GM12872 (cell line): ENCODE measurements around the gene GPS2.

Source experiments
- TF ChIP-seq, protein P1 (sequence below): IDR thresholded peaks from 3 replicates; pipeline ENCODE4 v1.5.1; 2011; ENCODE audit warnings: low read depth, mild to moderate bottlenecking, low read length, moderate library complexity; ENCODE audit not compliant: insufficient read depth

GPS2 gene

GRCh38 chr17:7292194-7292593 is 23.0 kb downstream of the GPS2 start:
- TF ChIP-seq, protein P1, sequence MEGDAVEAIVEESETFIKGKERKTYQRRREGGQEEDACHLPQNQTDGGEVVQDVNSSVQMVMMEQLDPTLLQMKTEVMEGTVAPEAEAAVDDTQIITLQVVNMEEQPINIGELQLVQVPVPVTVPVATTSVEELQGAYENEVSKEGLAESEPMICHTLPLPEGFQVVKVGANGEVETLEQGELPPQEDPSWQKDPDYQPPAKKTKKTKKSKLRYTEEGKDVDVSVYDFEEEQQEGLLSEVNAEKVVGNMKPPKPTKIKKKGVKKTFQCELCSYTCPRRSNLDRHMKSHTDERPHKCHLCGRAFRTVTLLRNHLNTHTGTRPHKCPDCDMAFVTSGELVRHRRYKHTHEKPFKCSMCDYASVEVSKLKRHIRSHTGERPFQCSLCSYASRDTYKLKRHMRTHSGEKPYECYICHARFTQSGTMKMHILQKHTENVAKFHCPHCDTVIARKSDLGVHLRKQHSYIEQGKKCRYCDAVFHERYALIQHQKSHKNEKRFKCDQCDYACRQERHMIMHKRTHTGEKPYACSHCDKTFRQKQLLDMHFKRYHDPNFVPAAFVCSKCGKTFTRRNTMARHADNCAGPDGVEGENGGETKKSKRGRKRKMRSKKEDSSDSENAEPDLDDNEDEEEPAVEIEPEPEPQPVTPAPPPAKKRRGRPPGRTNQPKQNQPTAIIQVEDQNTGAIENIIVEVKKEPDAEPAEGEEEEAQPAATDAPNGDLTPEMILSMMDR = no peak

- TF ChIP-seq, protein P1 = no peak
Observed at GRCh38 chr17:7290685-7291084, 24.5 kb downstream of the GPS2 start.

- TF ChIP-seq, protein P1 = no peak
Observed at GRCh38 chr17:7290166-7290565, 25.0 kb downstream of the GPS2 start.

DNA sequence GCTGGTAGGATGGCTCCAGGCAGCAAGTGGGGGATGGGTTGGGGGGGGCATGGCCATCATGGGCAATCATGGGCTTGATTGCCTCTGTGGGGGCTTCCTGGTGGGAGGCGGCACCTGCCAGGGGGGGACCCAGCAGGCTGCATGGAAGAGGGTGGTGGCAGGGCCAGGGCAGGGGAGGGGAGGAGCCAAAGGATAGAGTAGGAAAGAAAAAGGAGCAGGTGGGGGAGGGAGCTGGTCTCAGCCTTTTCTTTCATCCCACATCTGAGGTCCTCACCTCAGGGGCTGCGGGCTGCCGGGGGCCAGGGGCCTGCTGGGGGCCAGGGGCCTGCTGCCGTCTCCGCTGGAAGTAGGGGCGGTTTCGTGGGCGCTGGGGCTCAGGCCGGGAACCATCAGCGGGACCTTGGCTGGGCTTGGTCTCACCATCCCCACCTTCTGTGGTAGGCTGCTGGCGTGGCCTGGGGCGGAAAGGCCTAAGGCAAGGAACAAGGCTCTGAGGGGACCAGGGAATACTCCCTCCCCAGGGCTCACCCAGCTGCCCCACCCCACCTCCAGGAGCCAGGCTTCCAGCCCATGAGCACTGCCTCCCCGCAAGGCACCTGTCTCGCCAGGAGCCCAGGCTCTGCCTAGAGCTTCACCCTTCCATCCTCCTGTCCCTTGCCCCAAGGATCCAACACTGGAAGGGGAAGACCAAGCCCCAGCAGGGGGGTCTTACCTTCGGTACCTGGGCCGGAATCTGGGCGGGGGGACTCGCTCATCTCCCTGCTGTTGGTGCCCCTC is 25.7 kb downstream of the GPS2 start:
- TF ChIP-seq, protein P1 = no peak

DNA sequence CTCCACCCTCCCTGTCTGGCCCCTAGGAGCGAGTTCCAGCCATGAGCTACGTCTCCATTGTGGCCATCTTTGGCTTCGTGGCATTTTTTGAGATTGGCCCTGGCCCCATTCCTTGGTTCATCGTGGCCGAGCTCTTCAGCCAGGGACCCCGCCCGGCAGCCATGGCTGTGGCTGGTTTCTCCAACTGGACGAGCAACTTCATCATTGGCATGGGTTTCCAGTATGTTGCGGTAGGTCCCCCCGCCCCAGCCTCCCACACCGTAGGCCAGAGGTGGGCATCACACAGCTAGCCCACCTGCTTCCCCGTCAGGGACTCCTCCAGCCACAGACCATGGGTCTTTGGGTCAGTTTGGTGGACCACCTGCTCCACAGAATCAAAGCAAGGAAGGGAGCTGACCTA is 29.5 kb downstream of the GPS2 start:
- TF ChIP-seq, protein P1 = no peak

DNA sequence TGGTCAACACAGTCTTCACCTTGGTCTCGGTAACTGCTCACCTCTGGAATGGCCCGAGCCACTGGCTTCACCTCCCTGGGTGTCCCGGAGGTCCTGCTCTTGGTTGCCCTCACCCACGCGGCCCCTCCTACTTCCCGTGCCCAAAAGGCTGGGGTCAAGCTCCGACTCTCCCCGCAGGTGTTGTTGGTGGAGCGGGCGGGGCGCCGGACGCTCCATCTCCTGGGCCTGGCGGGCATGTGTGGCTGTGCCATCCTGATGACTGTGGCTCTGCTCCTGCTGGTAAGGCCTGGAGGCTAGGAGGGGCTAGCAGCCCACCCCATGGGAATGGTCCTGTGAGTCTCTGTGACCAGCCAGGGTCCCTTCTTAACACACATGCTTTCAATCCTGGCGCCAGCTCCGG is 30.2 kb downstream of the GPS2 start:
- TF ChIP-seq, protein P1 = no peak

DNA sequence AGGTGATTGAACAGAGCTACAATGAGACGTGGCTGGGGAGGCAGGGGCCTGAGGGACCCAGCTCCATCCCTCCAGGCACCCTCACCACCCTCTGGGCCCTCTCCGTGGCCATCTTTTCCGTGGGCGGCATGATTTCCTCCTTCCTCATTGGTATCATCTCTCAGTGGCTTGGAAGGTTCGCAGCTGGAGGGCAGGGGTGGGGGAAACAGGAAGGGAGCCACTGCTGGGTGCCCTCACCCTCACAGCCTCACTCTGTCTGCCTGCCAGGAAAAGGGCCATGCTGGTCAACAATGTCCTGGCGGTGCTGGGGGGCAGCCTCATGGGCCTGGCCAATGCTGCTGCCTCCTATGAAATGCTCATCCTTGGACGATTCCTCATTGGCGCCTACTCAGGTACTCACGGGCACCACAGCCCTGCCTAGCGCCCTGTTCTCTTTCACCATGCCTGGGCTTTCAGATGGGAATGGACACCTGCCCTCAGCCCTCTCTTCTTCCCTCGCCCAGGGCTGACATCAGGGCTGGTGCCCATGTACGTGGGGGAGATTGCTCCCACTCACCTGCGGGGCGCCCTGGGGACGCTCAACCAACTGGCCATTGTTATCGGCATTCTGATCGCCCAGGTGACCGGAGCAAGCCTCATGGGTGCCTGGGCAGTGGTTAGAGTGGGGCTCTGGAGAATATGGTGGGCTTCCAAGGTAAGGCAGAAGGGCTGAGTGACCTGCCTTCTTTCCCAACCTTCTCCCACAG is 31.5 kb downstream of the GPS2 start:
- TF ChIP-seq, protein P1 = no peak
